GM19328 (cell line): ENCODE measurements around the gene DDR2.

Source experiments
- ATAC-seq: cut with Tn5 transposase; IDR thresholded peaks from one replicate; pipeline ENCODE4 v1.9.1; 2021; ENCODE audit warnings: mild to moderate bottlenecking, moderate library complexity; ENCODE audit not compliant: unreplicated experiment

Gene DDR2

GRCh38 chr1:162670928-162671663 is 38.8 kb downstream of the DDR2 start:
- no peak for ATAC-seq

GRCh38 chr1:162671664-162672410 is 39.6 kb downstream of the DDR2 start:
- no peak for ATAC-seq

- no peak for ATAC-seq
Measured at GRCh38 chr1:162672622-162673260, 40.5 kb downstream of the DDR2 start.

- no peak for ATAC-seq
Measured at GRCh38 chr1:162674034-162674608, 41.9 kb downstream of the DDR2 start.

GRCh38 chr1:162676087-162676486 is 43.8 kb downstream of the DDR2 start:
- no peak for ATAC-seq

GRCh38 chr1:162676750-162677149 is 44.5 kb downstream of the DDR2 start:
- no peak for ATAC-seq

GRCh38 chr1:162677607-162678371 is 45.5 kb downstream of the DDR2 start:
- ATAC-seq, result no peak

GRCh38 chr1:162678439-162678838 is 46.2 kb downstream of the DDR2 start:
- ATAC-seq, result no peak

- ATAC-seq, result no peak
Measured at GRCh38 chr1:162679298-162679697, 47.0 kb downstream of the DDR2 start.

GRCh38 chr1:162680419-162681121 is 48.3 kb downstream of the DDR2 start:
- no peak for ATAC-seq

GRCh38 chr1:162681122-162681436 is 48.8 kb downstream of the DDR2 start:
- no peak for ATAC-seq

GRCh38 chr1:162682013-162682419 is 49.8 kb downstream of the DDR2 start:
- no peak for ATAC-seq

- ATAC-seq, result no peak
Measured at GRCh38 chr1:162687870-162688269, 55.6 kb downstream of the DDR2 start.

GRCh38 chr1:162688521-162688920 is 56.3 kb downstream of the DDR2 start:
- no peak for ATAC-seq

GRCh38 chr1:162688931-162689330 is 56.7 kb downstream of the DDR2 start:
- ATAC-seq, result no peak

- ATAC-seq, result no peak
Measured at GRCh38 chr1:162689745-162690671, 57.7 kb downstream of the DDR2 start.

- ATAC-seq, result no peak
Measured at GRCh38 chr1:162690672-162691434, 58.6 kb downstream of the DDR2 start.

GRCh38 chr1:162691999-162692575 is 59.8 kb downstream of the DDR2 start:
- ATAC-seq, result no peak
